Lower lobe of right lung (tissue), 2 donors: Measurements from ENCODE around the gene GTF3C4. TPM values are rescaled to one million over a fixed set of nuclear protein-coding genes. Genes with fewer than 3 reads are reported as not detected.

ENCODE experiments used
- ATAC-seq, 2 donors: fragments of 200-7000 bp; cut with Tn5 transposase; one replicate each; pipeline ENCODE4 v1.9.1; 2020 to 2022; ENCODE audit warnings: mild to moderate bottlenecking in 2 of 2, moderate library complexity in 2 of 2
- DNase-seq: peaks from one replicate; pipeline ENCODE4 v3.0.0-alpha.2; 2020
- H3K27ac ChIP-seq: fragments of 200-600 bp; one replicate; pipeline ENCODE4 v1.8.0; 2022
- H3K27me3 ChIP-seq: fragments of 200-600 bp; one replicate; pipeline ENCODE4 v1.8.0; 2022; ENCODE audit warnings: low read depth
- H3K36me3 ChIP-seq: fragments of 200-600 bp; one replicate; pipeline ENCODE4 v1.8.0; 2022; ENCODE audit warnings: mild to moderate bottlenecking
- H3K4me1 ChIP-seq: fragments of 200-600 bp; one replicate; pipeline ENCODE4 v1.8.0; 2022
- H3K4me3 ChIP-seq: fragments of 200-600 bp; one replicate; pipeline ENCODE4 v1.8.0; 2022; ENCODE audit warnings: mild to moderate bottlenecking
- H3K9me3 ChIP-seq: fragments of 200-600 bp; one replicate; pipeline ENCODE4 v1.8.0; 2022
- CTCF ChIP-seq: fragments of 200-600 bp; IDR thresholded peaks from one replicate; pipeline ENCODE4 v1.8.0; 2022; ENCODE audit warnings: antibody characterized with exemption, mild to moderate bottlenecking
- intact Hi-C: fragments of 100-400 bp; cut with DNase I; formaldehyde crosslinking; loops from one replicate; pipeline ENCODE4 v1.11.0; 2022
- total RNA-seq: library from RNA; stranded (reverse); fragmentation: NEBNext Ultra II Directional; extraction: Animal tissue kit (Norgen Biotek cat#: 25700); gene quantifications from one replicate; pipeline ENCODE4 v1.2.1, GENCODE V29; 2021
- donor health status: DM: no; HTN: yes; CAD: no; lungs with severe emphysema.

GTF3C4 gene
- total RNA-seq, 1 donor from 2014 or later = 14.0 TPM

DNA sequence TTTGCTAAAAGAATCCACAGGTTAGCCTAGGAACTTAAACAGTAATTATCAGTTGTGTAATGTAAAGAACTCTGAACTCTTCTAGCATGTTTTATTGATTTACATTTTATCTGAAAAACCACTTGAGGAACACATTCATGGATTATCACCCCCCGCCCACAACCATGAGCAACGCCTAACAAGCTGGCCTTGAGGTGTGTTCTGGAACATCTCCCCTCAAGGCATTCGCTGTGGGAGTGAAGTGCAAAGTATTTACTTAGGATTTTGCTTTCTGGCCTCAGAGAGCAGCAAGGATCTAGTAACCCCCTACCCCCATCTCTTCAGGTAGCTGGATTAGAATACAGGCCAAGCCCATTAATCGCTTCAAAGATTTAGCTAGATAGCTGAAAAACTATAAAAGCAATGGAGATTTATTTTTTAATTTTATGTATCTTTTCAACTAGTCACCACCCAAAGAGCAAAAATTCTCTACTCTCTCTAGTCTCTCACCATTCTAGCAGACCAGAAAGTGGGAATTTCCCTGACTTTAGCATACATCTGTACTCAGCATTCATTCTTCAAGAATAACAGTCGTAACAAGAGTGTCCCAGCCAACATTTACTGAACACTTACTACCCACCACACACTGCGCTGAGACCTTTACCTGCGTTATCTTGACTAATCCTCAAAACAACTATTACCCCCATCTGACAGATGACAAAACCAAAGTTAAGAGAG, 37.7 kb upstream of the GTF3C4 start:
- DNase-seq (no peak), ATAC-seq (no peak)
- no peak for TF ChIP-seq CTCF
- Histone ChIP-seq H3K27ac (no peak overlapping the region), H3K36me3 (peaks cover 64% of the 10 kb centered on the region), H3K4me3 (no peak overlapping the region), H3K27me3 (no peaks in the 10 kb centered on the region), H3K4me1 (no peaks in the 10 kb centered on the region), H3K9me3 (no peaks in the 10 kb centered on the region)
- intact Hi-C loops = no loop called here

GRCh38 chr9:132634327-132634726, 35.9 kb upstream of the GTF3C4 start:
- Histone ChIP-seq H3K27ac (no peak overlapping the region), H3K9me3 (no peaks in the 10 kb centered on the region), H3K4me1 (no peaks in the 10 kb centered on the region), H3K36me3 (peaks cover 64% of the 10 kb centered on the region), H3K4me3 (no peak overlapping the region), H3K27me3 (no peaks in the 10 kb centered on the region)
- DNase-seq = no peak
- no peak for TF ChIP-seq CTCF
- intact Hi-C loops = no loop called here
- ATAC-seq = no peak

- no peak for TF ChIP-seq CTCF
- Histone ChIP-seq H3K27me3 (no peaks in the 10 kb centered on the region), H3K4me1 (no peaks in the 10 kb centered on the region), H3K36me3 (peaks cover 65% of the 10 kb centered on the region), H3K9me3 (no peaks in the 10 kb centered on the region), H3K27ac (no peak overlapping the region), H3K4me3 (no peak overlapping the region)
- ATAC-seq = peak in 1 of 2 donors; percentile 56
- intact Hi-C loops = no loop called here
- DNase-seq = no peak
Measured at GRCh38 chr9:132637351-132637750, 32.9 kb upstream of the GTF3C4 start.

DNA sequence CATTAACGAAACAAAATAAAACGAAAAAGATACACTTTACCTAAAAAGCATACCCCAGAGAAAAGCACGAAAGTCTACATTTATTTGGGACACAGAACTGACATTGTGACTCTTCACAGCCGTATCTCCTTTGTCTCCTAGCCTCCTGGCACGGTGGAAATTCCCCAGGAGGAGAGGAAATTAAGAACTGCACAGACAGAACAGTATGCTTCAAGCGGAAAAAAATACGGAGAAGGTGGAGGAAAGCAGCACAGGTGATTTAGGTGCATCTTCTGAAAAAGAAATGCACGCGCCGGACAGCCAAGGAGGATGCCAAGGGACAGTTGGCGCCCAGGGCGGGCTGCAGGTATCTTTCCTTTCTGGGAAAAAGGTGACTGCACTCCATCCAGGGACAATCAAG, 32.5 kb upstream of the GTF3C4 start:
- Histone ChIP-seq H3K9me3 (no peaks in the 10 kb centered on the region), H3K27me3 (no peaks in the 10 kb centered on the region), H3K4me3 (no peak overlapping the region), H3K27ac (no peak overlapping the region), H3K4me1 (no peaks in the 10 kb centered on the region), H3K36me3 (peaks cover 68% of the 10 kb centered on the region)
- TF ChIP-seq CTCF = no peak
- DNase-seq (no peak), ATAC-seq (no peak)
- intact Hi-C loops = no loop called here

DNA sequence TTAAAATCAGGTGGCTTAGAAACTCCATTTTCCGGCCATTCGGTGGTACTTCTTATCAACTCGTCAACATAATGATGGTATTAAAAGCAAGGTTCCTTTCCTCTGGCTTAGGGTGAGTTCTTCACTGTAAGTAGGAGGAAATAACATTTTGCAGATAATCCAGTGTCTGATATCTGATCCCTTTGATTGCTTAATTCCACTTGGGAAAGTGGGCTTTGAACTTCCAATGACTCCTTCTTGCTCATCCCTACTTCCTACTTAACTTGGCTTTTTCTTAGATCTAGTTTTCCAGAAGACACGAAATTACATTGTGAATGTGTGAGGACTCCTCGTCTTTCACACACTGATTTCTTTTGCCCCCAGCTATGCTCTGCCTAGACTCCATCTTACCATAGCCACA, 32.0 kb upstream of the GTF3C4 start:
- Histone ChIP-seq H3K4me1 (no peaks in the 10 kb centered on the region), H3K36me3 (peaks cover 72% of the 10 kb centered on the region), H3K9me3 (no peaks in the 10 kb centered on the region), H3K4me3 (no peak overlapping the region), H3K27me3 (no peaks in the 10 kb centered on the region), H3K27ac (no peak overlapping the region)
- no peak for DNase-seq
- intact Hi-C loops = no loop called here
- TF ChIP-seq CTCF = no peak
- no peak for ATAC-seq
